H1 (cell line): ENCODE results near the gene ITGB5. TPM values are rescaled to one million over a fixed set of nuclear protein-coding genes. Genes with fewer than 3 reads are reported as not detected.

Experiments used
- BRCA1 ChIP-seq: IDR thresholded peaks from 2 replicates; pipeline ENCODE4 v1.6.1; 2012; ENCODE audit warnings: low read depth, low read length, improper control_type of control experiment
- HDAC6 ChIP-seq: IDR thresholded peaks from one replicate; pipeline ENCODE4 v1.7.1; 2012; ENCODE audit warnings: low read depth, mild to moderate bottlenecking, inconsistent platforms, low read length, moderate library complexity
- MAFK ChIP-seq: IDR thresholded peaks from 2 replicates; pipeline ENCODE4 v1.6.1; 2012; ENCODE audit warnings: low read depth, mild to moderate bottlenecking, improper control_type of control experiment, low read length
- SP2 ChIP-seq: IDR thresholded peaks from 2 replicates; pipeline ENCODE4 v1.6.1; 2012; ENCODE audit warnings: mild to moderate bottlenecking, low read length, inconsistent platforms
- polyA plus RNA-seq, 7 experiments: library from polyadenylated mRNA; depleted of rRNA in 3 of 7; stranded (reverse) in 5 of 7; unstranded in 2 of 7; fragments of >200 nt in 5 of 7; fragments of 200-250 nt in 2 of 7; gene quantifications; 1 replicate in 5 of 7; 2 replicates in 1 of 7; 4 replicates in 1 of 7; pipeline versions ENCODE4 v1.2.1 to v1.2.3, GENCODE V29; 2011 to 2013; ENCODE audit warnings: missing spikeins in 2 of 7, mixed read lengths in 2 of 7
- total RNA-seq: library from RNA; stranded (reverse); fragmentation: NEBNext Ultra II Directional; extraction: Animal tissue kit (Norgen Biotek cat#: 25700); gene quantifications from 2 replicates; pipeline ENCODE4 v1.2.1, GENCODE V29; 2021
- TF ChIP-seq, protein P1 (sequence below): fragments of 300-600 bp; sonication (generic); IDR thresholded peaks from 2 replicates; pipeline ENCODE4 v1.7.1; 2012; ENCODE audit warnings: low read length, moderate library complexity, mild to moderate bottlenecking, inconsistent platforms; ENCODE audit not compliant: insufficient replicate concordance

The ITGB5 gene
- total and polyA plus RNA-seq, 2 of the 8 experiments (the other 6 are each of a cell fraction or from before 2014, with no cell fraction given): 101 to 268 TPM

DNA sequence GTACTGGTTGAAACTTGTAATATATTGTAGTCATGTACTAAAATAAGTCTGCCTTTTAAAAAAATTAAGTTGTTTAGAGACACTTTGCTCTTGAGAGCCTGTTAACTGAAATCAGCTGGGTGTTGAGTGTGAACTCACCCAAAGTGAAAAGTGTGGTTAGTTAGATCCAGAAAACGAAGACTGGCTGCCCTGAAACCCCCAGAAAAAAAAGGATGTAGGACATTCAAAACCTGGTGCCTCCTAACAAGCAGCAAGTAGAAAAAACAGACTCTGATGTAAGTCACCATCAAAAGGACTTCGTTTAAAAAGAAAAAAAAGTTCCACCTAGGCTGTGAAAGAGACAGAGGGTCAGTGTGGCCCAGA lies 116.1 kb downstream of the ITGB5 start (continued):
- TF ChIP-seq, protein P1, sequence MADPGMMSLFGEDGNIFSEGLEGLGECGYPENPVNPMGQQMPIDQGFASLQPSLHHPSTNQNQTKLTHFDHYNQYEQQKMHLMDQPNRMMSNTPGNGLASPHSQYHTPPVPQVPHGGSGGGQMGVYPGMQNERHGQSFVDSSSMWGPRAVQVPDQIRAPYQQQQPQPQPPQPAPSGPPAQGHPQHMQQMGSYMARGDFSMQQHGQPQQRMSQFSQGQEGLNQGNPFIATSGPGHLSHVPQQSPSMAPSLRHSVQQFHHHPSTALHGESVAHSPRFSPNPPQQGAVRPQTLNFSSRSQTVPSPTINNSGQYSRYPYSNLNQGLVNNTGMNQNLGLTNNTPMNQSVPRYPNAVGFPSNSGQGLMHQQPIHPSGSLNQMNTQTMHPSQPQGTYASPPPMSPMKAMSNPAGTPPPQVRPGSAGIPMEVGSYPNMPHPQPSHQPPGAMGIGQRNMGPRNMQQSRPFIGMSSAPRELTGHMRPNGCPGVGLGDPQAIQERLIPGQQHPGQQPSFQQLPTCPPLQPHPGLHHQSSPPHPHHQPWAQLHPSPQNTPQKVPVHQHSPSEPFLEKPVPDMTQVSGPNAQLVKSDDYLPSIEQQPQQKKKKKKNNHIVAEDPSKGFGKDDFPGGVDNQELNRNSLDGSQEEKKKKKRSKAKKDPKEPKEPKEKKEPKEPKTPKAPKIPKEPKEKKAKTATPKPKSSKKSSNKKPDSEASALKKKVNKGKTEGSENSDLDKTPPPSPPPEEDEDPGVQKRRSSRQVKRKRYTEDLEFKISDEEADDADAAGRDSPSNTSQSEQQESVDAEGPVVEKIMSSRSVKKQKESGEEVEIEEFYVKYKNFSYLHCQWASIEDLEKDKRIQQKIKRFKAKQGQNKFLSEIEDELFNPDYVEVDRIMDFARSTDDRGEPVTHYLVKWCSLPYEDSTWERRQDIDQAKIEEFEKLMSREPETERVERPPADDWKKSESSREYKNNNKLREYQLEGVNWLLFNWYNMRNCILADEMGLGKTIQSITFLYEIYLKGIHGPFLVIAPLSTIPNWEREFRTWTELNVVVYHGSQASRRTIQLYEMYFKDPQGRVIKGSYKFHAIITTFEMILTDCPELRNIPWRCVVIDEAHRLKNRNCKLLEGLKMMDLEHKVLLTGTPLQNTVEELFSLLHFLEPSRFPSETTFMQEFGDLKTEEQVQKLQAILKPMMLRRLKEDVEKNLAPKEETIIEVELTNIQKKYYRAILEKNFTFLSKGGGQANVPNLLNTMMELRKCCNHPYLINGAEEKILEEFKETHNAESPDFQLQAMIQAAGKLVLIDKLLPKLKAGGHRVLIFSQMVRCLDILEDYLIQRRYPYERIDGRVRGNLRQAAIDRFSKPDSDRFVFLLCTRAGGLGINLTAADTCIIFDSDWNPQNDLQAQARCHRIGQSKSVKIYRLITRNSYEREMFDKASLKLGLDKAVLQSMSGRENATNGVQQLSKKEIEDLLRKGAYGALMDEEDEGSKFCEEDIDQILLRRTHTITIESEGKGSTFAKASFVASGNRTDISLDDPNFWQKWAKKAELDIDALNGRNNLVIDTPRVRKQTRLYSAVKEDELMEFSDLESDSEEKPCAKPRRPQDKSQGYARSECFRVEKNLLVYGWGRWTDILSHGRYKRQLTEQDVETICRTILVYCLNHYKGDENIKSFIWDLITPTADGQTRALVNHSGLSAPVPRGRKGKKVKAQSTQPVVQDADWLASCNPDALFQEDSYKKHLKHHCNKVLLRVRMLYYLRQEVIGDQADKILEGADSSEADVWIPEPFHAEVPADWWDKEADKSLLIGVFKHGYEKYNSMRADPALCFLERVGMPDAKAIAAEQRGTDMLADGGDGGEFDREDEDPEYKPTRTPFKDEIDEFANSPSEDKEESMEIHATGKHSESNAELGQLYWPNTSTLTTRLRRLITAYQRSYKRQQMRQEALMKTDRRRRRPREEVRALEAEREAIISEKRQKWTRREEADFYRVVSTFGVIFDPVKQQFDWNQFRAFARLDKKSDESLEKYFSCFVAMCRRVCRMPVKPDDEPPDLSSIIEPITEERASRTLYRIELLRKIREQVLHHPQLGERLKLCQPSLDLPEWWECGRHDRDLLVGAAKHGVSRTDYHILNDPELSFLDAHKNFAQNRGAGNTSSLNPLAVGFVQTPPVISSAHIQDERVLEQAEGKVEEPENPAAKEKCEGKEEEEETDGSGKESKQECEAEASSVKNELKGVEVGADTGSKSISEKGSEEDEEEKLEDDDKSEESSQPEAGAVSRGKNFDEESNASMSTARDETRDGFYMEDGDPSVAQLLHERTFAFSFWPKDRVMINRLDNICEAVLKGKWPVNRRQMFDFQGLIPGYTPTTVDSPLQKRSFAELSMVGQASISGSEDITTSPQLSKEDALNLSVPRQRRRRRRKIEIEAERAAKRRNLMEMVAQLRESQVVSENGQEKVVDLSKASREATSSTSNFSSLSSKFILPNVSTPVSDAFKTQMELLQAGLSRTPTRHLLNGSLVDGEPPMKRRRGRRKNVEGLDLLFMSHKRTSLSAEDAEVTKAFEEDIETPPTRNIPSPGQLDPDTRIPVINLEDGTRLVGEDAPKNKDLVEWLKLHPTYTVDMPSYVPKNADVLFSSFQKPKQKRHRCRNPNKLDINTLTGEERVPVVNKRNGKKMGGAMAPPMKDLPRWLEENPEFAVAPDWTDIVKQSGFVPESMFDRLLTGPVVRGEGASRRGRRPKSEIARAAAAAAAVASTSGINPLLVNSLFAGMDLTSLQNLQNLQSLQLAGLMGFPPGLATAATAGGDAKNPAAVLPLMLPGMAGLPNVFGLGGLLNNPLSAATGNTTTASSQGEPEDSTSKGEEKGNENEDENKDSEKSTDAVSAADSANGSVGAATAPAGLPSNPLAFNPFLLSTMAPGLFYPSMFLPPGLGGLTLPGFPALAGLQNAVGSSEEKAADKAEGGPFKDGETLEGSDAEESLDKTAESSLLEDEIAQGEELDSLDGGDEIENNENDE: no peak
- no peak for TF ChIP-seq BRCA1
- TF ChIP-seq SP2: no peak
- TF ChIP-seq MAFK: no peak
- TF ChIP-seq HDAC6: no peak
